Activated T-cell treated with anti-CD3 and anti-CD28 coated beads for 4 hours (primary cell): Measurements from ENCODE around the gene MARS2.
"Not testable (repeated sequence)": the region's sequence is repeated elsewhere in the genome, so short reads cannot be mapped to it uniquely, and the experiment has no call there.

Experiments
- DNase-seq: peaks from one replicate; pipeline ENCODE4 v3.0.0-alpha.2; 2020

MARS2 gene

DNA sequence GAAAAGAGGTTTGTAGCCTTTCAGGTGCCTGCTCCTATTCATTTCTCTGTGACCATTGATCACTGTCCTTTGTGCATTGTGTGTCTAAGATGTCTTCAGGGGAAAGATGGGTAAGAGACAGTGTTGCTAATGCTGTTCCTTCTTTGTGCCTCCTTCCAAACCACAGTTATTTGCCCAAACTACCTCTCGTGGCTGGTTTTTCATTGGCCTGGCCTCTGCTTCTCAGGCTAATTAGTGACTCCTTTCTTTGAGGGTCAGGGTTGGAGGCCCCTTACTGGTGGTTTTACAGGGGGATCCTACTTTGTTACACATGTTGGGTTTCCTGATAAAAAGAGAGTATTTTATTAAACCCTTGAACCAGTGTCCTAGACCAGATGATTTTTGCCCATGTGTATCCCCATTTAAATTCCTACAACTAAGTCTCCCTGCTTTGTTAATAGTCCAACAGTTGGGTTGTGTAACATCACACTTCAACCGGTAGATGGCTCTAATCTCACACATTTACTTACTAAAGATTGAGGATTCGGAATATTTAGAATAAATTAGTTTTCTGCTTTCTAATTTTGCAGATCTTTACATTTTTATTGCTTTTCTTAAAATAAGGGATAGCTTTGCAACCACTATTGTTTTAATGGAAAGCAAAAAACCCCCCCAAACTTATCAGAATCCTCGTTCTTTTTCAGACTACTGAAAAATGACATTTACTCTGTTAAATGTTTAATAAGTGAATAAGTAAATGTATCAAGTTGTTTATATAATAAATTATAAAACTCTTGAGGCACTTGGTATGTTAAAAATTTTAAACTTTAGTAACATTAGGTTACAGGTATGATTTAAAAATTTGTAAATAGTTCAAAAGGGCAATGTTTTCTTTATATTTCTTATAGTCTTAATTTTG lies 2.4 kb downstream of the MARS2 start:
- no peak for DNase-seq

DNA sequence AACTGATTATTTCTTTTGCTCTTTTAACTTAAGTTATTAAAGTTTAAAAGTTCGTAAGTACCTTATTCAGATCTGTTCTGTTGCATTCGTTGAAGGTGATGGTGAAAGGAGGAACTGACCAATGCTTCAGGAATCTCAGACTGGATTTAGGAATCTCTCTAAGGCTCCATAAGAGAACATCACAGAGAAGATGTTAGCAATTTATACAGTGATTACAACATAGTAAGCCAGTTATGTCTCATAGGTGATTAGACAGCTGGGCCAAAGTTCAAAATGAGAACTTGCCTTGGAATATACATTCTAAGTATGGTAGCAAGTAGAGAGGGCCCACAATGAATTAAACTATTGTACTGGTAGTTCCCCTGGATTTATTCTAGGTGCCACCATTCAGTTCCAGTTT lies 3.2 kb downstream of the MARS2 start:
- no peak for DNase-seq

DNA sequence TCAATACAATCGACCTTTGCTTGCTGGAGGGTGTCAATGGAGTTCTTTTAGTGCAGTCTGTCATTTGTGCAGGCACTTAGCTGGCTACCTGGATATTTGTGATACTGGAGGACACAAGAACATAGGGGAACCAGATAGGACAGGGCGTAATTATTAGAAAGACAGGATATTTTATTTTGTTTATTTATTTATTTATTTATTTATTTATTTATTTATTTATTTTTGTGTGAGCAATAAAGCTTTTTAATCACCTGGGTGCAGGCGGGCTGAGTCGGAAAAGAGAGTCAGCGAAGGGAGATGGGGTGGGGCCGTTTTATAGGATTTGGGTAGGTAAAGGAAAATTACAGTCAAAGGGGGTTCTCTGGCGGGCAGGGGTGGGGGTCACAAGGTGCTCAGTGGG lies 4.0 kb downstream of the MARS2 start:
- not testable (repeated sequence) for DNase-seq

DNA sequence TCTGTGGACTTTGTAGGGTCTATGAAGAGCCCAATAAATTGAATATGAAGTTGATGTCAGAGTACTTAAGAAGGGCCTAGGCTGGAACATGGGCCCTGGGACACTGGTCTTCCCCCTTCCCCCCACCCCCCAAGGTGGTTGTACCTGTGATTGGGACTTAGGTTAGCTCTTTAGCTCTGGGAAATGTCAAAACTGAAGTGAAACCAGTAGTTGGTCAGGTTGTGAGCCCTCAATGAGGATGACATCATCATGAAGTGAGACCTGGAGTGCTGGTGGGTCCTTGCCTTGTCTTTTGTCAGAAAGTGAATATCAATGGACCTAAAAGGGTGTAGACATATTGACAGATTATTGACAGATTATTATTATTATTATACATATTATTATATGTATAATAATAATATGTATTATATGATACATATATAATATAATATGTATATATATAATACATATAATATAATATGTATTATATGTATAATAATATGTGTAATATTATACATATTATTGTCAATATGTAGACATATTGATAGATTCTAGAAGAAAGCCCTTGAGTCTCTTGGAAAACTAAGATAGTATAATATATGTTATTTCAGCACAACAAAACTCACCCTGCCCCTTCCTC lies 5.4 kb downstream of the MARS2 start:
- DNase-seq = no peak

GRCh38 chr2:197711578-197711977 lies 6.4 kb downstream of the MARS2 start:
- DNase-seq = no peak

- DNase-seq = no peak
Measured at GRCh38 chr2:197713271-197713670, 8.1 kb downstream of the MARS2 start.

DNA sequence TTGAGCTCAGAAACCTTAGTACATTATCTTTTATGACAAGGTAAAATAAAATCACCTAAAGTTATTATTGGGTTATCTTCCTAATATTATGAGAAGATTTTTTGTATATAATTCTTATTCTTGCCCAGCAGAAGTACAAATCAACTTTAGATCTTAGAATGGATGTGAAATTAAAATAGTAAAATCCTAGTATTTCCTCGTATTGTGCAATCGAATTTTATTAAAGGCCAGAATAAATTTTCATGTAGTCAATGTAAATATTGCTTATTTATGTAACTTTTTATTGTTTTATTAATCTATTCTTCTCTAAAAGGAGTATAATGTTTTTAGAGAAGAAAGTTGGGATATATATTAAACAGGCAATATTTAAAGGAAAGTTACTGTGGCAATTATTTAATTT lies 12.7 kb downstream of the MARS2 start:
- no peak for DNase-seq

GRCh38 chr2:197727011-197727410 lies 21.8 kb downstream of the MARS2 start:
- no peak for DNase-seq

- DNase-seq = not testable (repeated sequence)
Measured at GRCh38 chr2:197728555-197729544, 23.7 kb downstream of the MARS2 start.

DNA sequence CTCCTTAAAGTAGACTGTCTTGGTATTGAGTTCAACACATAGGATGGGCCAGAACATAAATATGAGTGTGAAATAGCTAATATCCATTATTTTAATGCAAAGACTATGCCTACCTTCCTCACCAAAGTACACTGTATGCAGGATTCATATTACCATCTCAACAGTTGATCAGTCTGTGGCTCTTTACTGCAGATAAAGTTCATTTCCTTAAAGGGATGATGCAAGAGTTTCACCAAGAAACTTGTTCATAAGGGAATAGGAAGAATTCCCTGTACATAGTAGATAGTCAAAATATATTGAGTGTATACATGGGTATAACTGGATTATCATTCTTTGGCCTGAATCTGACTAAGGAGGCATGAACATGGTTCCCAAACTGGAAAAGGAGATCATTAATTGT lies 35.0 kb downstream of the MARS2 start:
- no peak for DNase-seq
